COR-L47 (cell line): ENCODE measurements around the gene ZNF273.
"Not testable (repeated sequence)": the region's sequence is repeated elsewhere in the genome, so short reads cannot be mapped to it uniquely, and the experiment has no call there.

ENCODE experiments used
- DNase-seq: peaks from one replicate; lab custom pipeline; 2025; lab: John Stamatoyannopoulos, UW

Gene ZNF273

DNA sequence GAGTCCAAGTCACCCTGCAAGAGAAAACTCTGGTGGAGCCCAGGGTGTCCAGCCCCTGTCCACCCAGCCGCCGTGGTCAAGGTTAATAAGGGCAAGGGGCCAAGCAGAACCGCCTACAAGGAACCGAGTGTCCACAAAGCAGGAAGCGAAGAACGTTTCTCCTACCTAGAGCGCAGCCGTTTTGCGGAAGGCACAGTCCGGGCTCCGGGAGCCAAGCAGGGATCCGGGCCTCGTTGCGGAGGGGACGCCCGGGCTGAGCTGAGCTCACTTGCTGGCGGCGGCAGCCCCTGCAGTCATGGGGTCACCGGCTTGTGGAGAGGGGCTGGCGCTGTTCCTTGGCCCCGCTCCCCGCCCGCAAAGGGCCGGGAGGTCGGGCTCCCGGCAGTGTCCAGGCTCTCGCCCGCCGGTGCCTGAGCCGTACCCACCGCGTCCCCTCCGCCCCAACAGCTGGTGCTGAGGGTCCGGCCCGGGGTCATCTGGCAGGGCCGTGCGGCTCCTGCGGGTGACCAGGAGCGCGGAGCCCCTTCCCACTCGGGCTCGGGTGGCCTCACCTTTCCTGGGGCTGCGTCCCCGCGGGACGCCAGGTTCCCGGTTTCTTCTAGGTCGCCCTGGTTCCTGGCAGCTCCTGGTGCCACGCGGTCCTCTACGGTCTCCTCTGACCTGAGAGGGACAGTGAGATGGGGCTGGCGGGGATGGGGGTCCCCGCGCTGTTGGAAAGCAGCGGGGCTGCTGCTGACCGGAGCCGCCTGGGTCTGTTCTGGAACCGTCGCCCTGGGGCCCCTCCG is 14.0 kb upstream of the ZNF273 start:
- DNase-seq, result no peak

DNA sequence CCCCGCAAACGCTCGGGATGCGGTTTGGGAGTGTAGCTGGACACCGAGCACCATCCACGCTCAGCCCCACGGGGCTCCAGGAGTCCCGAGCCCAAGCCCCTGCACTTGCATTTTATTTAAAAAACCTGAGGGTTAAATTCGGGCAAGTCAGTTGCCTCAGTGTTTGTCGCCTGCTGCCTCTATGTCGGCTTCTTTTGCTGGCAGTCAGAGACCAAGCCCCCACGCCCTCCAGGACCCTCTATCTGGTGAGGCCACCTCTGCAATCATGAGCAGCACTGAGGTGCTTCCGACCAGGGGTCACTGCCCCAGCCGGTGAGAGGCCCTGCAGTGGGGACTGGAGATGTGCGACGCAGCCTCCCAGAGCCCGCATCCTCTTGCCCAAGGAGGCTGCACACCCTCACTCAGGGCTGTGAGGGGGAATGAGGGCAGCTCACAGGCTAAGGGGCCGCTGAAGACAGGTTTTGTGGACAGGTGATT is 13.3 kb upstream of the ZNF273 start:
- no peak for DNase-seq

DNA sequence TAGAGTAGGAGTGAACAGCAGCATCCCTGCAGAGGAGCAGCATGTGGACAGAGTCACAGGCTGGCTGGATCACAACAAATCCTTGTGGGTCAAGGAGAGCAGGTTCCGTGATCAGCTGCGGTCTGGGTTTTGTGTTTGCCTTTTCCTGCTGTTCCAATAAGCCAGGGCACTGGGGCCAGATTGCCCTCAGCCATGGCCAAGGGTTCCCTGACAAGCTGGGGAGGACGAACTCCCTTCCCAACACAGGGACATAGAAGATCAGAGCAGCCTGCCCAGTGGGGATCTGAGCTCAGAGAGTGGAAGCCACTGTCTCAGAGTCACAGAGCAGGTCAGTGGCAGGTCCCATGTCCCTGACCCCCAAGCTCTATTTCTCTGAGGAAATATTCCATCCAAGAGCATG is 12.8 kb upstream of the ZNF273 start:
- DNase-seq, result not testable (repeated sequence)

DNA sequence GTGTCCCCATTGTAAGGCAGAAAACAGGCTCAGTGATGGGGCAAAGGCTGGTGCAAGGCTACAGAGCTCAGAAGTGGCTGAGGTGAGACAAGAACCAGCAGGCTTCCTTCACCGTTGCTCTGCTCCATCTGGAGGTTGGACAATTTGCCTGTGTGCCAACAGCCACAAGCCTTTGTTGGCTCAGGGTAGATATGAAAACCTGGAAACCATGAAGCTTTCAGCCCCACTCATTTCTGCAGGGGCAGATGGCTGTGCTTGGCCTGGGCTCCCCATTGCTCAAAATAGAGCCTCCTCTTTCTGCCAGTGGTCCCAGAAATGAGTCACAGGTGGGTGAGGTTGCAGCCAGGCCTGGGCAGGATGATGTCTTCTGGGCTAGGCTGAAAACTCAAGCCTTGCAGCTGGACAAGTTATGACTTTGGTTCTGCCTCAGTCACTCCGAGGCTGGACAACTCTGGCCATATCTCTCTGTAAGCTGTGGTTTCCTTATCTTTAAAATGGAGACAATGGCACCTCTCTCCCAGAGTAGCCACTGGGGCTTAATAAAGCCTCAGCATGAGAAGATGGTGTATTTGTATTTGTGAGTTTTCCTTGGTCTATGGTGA is 12.2 kb upstream of the ZNF273 start:
- DNase-seq, result no peak

DNA sequence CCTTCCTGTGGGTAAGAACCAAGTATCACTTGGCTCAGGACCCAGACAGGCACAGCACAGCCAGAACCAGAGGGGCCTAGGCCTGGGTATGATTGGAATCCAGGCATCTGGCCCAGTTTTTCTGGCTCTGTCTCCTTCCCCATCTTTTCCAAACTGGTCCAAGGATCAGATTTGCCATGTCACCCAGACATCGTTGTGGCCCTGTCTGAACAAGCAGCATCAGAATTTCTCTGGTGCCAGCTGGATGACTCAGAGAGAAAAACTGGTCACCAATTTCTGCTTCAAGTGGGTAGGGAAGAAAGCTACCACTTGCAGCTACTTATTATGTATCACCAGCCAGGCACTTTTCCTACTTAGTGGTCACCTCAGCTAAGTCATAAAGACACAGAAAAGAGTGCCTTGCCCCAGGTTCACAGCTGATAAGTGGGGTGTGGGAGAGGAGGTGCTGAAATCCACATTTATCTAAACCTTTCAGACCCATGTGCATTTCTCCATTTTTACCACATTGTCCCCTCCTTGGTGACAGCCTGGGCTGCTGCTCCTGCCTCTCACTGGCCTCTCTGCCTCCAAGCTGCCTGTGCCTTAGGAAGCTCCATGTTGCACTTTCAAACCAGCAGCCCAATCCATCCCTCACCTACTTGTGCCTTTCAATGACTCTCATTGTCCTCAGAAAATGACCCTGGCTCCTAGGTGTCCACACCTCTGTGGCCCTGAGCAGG is 11.6 kb upstream of the ZNF273 start:
- DNase-seq, result not testable (repeated sequence)

DNA sequence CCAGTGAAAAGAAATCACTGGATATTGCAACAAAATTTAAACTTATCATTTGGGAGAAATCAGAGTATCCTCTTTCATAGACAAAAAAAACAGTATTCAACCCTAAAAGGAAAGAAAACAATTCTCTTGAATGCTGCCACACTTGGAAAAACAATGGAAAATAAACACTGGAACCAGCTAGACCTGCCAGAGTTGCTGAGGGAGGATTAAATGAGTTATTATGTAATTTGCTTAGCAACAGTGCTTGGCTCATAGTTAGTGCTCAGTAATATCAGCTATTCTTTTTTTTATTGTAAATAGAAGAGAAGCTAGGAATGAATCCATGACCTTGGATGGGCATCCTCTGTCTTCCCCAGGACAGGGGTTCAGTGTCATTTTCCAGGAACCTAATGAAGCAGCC is 11.0 kb upstream of the ZNF273 start:
- no peak for DNase-seq

DNA sequence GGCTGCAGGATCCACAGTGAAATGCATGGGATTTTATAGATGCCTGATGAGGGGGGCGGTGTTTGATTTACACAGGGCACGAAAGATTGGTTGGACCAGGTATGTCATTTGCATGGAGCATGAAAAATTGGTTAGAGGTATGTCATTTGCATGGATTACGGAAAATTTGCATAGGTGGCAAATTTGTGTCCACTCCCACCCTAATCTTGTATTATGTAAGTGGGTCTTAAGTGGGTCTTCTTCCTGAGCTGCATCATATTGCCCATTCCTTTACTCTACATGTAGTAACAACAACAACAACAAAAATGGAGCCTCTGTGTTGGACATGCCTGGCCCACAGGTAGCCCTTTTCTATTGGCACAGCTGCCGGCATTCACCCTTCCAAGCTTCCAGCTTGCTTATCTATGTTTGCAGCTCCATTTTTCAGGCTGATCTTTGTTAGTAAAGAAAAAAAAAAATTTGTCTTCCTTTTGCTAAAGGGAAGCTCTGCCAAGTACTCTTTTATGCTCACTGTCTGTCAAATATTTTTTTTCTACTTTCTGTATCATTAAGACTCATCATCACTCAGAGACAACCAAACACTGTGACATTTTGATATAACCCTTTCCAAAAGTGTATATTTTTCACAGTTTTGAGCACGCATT is 10.3 kb upstream of the ZNF273 start:
- DNase-seq, result no peak

DNA sequence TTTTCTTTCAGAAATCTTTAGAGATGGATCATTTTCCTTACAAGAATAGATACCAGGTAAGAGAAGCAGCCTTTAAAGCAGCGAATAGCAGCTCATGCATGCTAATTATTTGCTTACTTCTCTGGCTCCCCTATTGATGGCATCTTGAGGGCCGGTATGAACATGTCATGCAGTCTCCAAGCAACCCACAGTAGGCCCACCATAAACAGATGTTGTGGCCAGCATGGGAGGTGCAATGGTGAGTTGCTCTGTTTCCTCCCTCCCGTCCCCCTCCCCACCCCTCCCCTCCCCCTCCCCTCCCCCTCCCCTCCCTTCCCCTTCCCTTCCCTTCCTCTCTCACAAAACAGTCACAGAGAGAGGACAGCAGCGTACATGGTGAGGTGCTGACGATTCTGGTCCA is 9.7 kb upstream of the ZNF273 start:
- no peak for DNase-seq

DNA sequence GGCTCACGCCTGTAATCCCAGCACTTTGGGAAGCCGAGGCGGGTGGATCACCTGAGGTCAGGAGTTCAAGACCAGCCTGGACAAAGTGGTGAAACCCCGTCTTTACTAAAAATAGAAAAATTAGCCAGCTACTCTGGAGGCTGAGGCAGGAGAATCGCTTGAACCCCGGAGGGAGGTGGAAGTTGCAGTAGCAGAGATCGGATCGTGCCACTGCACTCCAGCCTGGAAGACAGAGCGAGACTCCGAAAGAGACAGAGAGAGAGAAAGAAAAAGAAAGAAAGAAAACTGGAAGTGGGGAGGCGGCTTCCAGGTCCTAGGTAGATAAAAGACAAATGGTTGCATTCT is 640 bp upstream of the ZNF273 start:
- not testable (repeated sequence) for DNase-seq

DNA sequence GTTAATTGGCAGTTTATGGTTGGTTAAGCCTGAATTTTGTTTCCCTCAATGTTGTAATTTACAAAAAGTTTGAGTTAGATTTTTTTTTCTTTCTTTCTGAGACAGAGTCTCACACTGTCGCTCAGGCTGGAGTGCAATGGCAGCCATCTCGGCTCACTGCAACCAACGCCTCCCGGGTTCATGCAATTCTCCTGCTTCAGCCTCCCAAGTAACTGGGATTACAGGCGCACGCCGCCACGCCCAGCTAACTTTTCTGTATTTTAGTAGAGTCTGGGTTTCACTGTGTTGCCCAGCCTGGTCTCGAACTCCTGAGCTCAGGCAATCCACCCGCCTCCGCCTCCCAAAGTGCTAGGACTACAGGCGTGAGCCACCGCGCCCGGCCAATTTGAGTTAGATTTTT is 935 bp downstream of the ZNF273 start:
- DNase-seq, result no peak

DNA sequence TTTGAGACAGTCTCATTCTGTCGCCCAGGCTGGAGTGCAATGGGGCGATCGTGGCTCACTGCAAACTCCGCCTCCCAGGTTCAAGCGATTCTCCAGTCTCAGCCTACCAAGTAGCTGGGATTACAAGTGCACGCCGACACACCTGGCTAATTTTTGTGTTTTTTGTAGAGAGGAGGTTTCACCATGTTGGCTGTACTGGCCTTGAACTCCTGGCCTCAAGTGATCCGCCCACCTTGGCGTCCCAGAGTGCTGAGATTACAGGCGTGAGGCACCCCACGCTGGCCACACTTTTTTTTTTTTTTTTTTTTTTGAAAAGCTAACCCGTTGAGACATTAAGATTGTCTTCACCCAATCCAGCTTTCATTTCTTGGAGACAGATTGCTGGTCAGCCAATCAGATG is 2.1 kb downstream of the ZNF273 start:
- DNase-seq, result no peak

DNA sequence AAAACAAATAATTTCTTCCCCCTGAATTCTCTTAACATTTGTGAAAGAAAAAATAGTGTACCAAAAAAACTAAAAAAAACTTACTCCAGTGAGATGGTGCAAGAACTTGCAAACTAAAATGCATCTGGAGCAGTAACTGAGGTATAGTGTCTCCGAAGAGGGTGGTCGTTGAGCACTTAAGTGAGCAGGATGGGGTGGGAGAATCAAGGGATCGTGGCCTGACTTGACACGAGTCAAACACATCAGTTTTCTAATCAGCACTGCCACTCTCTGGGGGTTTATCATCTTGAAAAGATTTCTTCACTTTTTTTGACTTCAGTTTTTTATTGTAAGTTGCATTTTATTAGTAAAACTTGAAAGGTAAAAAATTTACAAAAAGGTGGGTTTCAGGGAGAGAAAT is 2.5 kb downstream of the ZNF273 start:
- no peak for DNase-seq

DNA sequence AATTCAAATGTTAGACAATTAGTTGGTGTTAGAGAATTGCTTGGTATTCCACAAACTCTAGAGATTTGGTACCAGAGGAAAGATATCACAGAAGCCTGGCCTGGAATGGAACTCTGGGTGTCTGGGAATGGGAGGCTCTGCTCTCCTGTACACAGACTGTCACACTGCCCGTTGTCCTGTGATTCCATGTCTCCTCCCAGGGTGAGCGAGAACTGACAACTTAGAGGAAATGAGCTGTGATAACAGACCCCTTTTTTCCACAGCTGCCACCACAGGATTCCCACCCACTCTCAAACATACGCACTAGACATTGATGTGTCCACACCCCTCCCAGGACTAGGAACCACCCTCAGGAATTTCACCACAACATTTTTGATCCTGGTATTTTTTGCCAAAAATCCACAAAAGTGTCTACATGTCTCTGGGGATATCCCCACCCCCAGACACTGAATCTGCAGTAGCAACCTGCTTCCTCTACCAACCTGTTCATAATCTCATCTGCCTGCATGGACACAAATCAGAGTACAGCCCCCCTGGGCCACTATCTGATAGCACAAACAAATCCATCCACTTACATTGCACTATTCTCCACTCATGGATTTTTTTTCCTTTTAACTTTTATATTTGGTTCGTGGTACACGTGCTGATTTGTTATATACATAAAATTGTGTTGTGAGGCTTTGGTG is 4.7 kb downstream of the ZNF273 start:
- DNase-seq, result no peak

DNA sequence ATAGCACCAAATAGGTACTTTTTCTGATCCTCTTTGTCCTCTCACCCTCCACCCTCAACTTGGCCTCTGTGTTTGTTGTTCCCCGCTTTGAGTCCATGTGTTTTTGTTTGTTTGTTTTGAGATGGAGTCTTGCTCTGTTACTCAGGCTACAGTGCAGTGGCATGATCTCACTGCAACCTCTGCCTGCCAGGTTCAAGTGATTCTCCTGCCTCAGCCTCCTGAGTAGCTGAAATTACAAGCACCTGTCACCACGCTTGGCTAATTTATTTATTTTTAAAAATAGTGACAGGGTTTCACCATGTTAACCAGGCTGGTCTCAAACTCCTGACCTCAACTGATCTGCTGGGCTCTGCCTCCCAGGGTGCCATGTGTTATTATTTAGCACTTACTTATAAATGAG is 5.3 kb downstream of the ZNF273 start:
- DNase-seq, result no peak

DNA sequence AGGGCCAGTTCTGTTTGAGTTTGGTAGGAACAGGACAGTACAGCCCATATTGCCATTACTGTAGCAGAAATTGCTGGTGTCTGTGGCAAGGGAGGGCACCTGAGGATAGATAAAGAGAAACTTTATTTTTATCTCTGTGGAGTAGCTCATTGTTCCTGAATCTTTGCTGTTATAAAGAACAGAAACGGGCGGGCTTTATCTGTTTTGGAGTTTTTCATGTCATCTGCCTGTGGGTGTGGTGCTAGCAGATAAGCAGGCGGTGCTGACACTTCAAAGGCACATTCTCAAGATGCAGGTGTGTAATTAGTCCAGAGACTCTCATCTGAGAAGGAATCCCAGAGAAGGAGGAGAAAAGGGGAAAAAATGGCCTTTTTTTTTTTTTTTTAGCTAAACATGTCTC is 11.5 kb downstream of the ZNF273 start:
- no peak for DNase-seq

DNA sequence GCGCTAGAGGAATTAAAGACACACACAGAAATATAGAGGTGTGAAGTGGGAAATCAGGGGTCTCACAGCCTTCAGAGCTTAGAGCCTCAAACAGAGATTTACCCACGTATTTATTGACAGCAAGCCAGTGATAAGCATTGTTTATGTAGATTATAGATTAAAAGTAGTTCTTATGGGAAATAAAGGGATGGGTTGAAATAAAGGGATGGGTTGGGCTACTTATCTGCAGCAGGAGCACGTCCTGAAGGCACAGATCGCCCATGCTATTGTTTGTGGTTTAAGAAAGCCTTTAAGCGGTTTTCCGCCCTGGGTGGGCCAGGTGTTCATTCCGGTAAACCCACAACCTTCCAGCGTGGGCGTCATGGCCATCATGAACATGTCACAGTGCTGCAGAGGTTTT is 12.2 kb downstream of the ZNF273 start:
- DNase-seq, result not testable (repeated sequence)

DNA sequence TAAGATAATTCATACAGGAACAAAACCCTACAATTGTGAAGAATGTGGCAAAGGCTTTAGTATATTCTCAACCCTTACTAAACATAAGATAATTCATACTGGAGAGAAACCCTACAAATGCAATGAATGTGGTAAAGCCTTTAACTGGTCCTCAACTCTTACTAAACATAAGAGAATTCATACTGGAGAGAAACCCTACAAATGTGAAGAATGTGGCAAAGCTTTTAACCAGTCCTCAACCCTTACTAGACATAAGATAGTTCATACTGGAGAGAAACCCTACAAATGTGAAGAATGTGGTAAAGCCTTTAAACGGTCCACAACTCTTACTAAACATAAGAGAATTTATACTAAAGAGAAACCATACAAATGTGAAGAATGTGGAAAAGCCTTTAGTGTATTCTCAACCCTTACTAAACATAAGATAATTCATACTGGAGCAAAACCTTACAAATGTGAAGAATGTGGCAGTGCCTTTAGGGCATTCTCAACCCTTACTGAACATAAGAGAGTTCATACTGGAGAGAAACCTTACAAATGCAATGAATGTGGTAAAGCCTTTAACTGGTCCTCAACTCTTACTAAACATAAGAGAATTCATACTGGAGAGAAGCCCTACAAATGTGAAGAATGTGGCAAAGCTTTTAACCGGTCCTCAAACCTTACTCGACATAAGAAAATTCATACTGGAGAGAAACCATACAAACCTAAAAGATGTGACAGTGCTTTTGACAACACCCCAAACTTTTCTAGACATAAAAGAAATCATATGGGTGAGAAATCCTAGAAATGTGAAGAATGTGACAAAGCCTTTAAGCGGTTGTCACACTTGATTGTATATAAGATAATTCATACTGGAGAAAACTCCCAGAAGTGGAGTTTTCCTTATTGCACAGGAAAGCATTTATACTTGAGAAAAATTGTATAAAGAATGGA is 25.4 kb downstream of the ZNF273 start:
- DNase-seq, result not testable (repeated sequence)

DNA sequence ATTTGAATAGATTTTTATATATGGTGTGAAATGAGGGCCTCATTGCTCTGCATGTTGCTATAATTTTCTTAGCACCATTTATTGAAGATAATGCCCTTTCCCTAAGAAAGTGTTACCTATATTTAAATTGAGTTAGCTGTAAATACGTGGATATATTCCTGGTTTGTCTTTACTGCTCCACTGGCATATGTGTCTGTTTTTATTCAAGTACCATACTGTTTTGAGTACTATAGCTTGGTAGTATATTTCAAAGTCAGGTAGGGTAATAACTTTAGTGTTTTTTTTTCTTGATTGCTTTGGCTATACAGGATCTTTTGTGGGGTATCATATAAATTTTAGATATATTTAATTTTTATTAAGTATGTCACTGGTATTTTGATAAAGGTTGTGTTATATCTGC is 31.4 kb downstream of the ZNF273 start:
- no peak for DNase-seq

DNA sequence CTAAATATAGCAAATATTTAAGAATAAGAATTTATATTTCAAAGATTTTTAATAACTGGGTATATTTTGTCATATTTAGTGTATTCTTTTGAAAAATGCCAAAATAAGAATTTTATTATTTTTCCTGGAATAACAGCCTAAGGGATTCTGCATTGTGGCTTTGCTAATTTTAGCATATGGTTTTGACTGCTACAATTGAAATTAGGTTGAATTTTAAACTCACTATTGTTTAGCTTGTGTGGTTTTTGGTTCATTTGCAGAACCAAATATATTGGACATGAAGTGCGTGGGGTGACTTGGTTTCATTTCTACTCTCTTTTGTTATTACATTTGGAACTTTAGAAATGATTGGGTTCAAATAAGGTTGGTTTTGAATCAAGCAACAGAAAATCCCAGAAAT is 35.5 kb downstream of the ZNF273 start:
- no peak for DNase-seq

DNA sequence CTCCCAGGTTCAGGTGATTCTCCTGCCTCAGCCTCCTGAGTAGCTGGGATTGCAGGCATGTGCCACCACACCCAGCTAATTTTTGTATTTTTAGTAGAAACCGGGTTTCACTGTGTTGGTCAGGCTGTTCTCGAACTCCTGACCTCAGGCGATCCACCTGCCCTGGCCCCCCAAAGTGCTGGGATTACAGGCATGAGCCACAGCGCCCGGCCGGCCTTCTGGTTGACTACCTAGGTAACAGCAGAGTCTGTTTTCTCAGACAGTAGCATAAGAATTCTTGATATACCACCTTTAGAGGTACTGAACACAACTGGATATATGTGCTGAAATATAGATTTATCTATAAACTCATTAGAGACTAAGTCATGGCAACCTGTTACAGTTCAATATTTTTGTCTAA is 36.9 kb downstream of the ZNF273 start:
- DNase-seq, result not testable (repeated sequence)
